ENCODE results near the gene WDFY4. TPM values are rescaled to one million over a fixed set of nuclear protein-coding genes. Genes with fewer than 3 reads are reported as not detected.
"Not testable (repeated sequence)": the region's sequence is repeated elsewhere in the genome, so short reads cannot be mapped to it uniquely, and the experiment has no call there.

Gene WDFY4
- total and polyA plus RNA-seq, 2 donors (not counting 3 experiments of a cell fraction or from before 2014, with no cell fraction given), result 10.1 to 10.2 TPM

DNA sequence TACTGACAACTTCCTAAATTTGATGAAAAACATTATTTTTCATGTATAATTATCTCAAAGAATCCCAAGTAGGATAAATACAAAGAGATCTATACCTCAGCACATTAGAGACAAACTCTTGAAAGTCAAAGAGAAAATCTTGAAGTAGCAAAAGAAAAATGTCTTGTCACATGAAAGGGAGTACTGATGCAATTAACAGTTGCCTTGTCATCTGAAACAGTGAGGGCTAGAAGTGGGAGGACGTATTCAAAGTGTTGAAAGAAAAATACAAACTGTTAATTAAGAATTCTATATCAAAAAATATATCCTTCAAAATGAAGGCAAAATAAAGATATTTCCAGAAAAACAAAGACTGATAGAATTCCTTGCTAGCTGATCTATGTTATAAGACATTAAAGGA lies 44.3 kb upstream of the WDFY4 start:
- dilution Hi-C loops (cut with MboI; ENCODE audit: extremely low pct_ligation_motif_present, low sequenced_read_pairs), result no loop called here
- Histone ChIP-seq H2AFZ (ENCODE audit: low read depth, low read length) (no peak overlapping the region), H3K4me3 (replicated peaks in 1 of 3; ENCODE audit: insufficient read depth in 1 of 3, low read depth in 1 of 3, low read length in 3 of 3) (no peak overlapping the region), H3K4me1 (ENCODE audit: control insufficient read depth, extremely low read depth, insufficient read depth, low read length) (peaks cover 13% of the 10 kb centered on the region), H4K20me1 (replicated peaks; ENCODE audit: control insufficient read depth, extremely low read depth, insufficient read depth, low read length) (no peaks in the 10 kb centered on the region), H3K9ac (replicated peaks; ENCODE audit: extremely low read depth, insufficient read depth, low read length) (no peak overlapping the region), H3K27ac (ENCODE audit: insufficient read depth, low read depth, low read length) (peak overlapping the region; percentile 10), H3K79me2 (ENCODE audit: control insufficient read depth, insufficient read depth, low read length) (peaks cover 2% of the 10 kb centered on the region), H3K9me3 (replicated peaks; ENCODE audit: control insufficient read depth, insufficient read depth, low read length) (no peaks in the 10 kb centered on the region), H3K27me3 (ENCODE audit: control insufficient read depth in 2 of 2, insufficient read depth in 2 of 2, low read length in 2 of 2) (no peaks in the 10 kb centered on the region), H3K9me1 (replicated peaks; ENCODE audit: control insufficient read depth, extremely low read depth, insufficient read depth, low read length) (no peaks in the 10 kb centered on the region), H3K4me2 (ENCODE audit: insufficient read depth, low read length) (peak overlapping the region; percentile 73), H3K36me3 (ENCODE audit: control insufficient read depth in 2 of 2, extremely low read depth in 1 of 2, insufficient read depth in 2 of 2, low read length in 2 of 2) (no peaks in the 10 kb centered on the region)
- FAIRE-seq (no peak), DNase-seq (ENCODE audit: low read depth, low spot score) (peak; percentile 7)
- BruUV-seq (replicated peaks), result no TSS peak
- intact Hi-C loops (cut with micrococcal nuclease), result no loop called here
- CTCF ChIA-PET, result interaction anchor here (0.8 to 3.1 kb wide), 5 partner anchors 10 to 116 kb away, joined by 3 to 12 read pairs (median 4); no protein-coding TSS in a partner anchor
- POLR2A ChIA-PET, result no interaction called here
- TF ChIP-seq JUN (IDR thresholded peaks at IDR 0.05; ENCODE audit: borderline replicate concordance, insufficient read depth, insufficient read length, low read depth), result no peak

DNA sequence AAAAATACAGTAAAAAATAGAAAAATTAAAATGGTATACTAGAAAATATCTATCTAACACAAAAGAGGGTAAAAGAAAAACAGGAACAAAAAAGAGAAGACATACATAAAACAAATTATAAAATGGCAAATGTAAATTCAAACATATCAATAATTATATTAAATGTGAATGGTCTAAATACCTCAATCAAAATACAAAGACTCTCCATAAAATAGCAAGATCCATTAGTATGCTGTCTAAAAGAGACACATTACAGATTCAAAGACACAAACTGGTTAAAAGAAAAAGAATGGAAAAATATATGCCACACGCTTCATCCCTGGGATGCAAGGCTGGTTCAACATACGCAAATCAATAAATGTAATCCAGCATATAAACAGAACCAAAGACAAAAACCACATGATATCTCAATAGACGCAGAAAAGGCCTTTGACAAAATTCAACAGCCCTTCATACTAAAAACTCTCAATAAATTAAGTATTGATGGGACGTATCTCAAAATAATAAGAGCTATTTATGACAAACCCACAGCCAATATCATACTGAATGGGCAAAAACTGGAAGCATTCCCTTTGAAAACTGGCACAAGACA lies 43.5 kb upstream of the WDFY4 start:
- H3K4me2 ChIP-seq (ENCODE audit: insufficient read depth, low read length); H2AFZ ChIP-seq (ENCODE audit: low read depth, low read length); DNase-seq (ENCODE audit: low read depth, low spot score); H3K79me2 ChIP-seq (ENCODE audit: control insufficient read depth, insufficient read depth, low read length); FAIRE-seq; H3K9me1 ChIP-seq (replicated peaks; ENCODE audit: control insufficient read depth, extremely low read depth, insufficient read depth, low read length); H3K27ac ChIP-seq (ENCODE audit: insufficient read depth, low read depth, low read length); POLR2A ChIA-PET; H3K27me3 ChIP-seq (ENCODE audit: control insufficient read depth in 2 of 2, insufficient read depth in 2 of 2, low read length in 2 of 2); H3K9ac ChIP-seq (replicated peaks; ENCODE audit: extremely low read depth, insufficient read depth, low read length); H3K36me3 ChIP-seq (ENCODE audit: control insufficient read depth in 2 of 2, extremely low read depth in 1 of 2, insufficient read depth in 2 of 2, low read length in 2 of 2); intact Hi-C loops (cut with micrococcal nuclease); dilution Hi-C loops (cut with MboI; ENCODE audit: extremely low pct_ligation_motif_present, low sequenced_read_pairs); CTCF ChIA-PET; BruUV-seq (replicated peaks); H4K20me1 ChIP-seq (replicated peaks; ENCODE audit: control insufficient read depth, extremely low read depth, insufficient read depth, low read length); H3K4me3 ChIP-seq (replicated peaks in 1 of 3; ENCODE audit: insufficient read depth in 1 of 3, low read depth in 1 of 3, low read length in 3 of 3); H3K9me3 ChIP-seq (replicated peaks; ENCODE audit: control insufficient read depth, insufficient read depth, low read length): not testable (repeated sequence)
- peaks cover 13% of the 10 kb centered on the region for H3K4me1 ChIP-seq (ENCODE audit: control insufficient read depth, extremely low read depth, insufficient read depth, low read length)
